HCT116 (cell line): ENCODE data around the gene HOMER2. TPM values are rescaled to one million over a fixed set of nuclear protein-coding genes. Genes with fewer than 3 reads are reported as not detected.

Source experiments
- ATAC-seq: fragments of 200-7000 bp; cut with Tn5 transposase; 2 replicates; pipeline ENCODE4 v1.9.1; 2020; ENCODE audit warnings: mild to moderate bottlenecking, moderate library complexity
- BruUV-seq: library from RNA; stranded (reverse); fragments of 400-500 nt; replicated peaks from 2 replicates; lab custom pipeline; 2021; lab: Mats Ljungman, UMichigan
- CTCF ChIA-PET: fragments of 300-600 bp; sonication (Branson Sonifier 250); formaldehyde crosslinking; loops from one replicate; lab custom pipeline; 2021; ENCODE audit warnings: antibody characterized with exemption; lab: Charles Lee
- POLR2A ChIA-PET: fragments of 300-600, 350-600 bp; sonication (Branson Sonifier 250); formaldehyde crosslinking; loops from one replicate; lab custom pipeline; 2021; ENCODE audit warnings: antibody characterized with exemption; lab: Charles Lee
- RAD21 ChIA-PET, 2 experiments: fragments of 300-600 bp; sonication (Branson Sonifier 250); formaldehyde crosslinking; loops; one replicate each; lab custom pipeline; 2023; ENCODE audit warnings: low total read pairs in 2 of 2; ENCODE audit not compliant: uncharacterized antibody in 2 of 2, unreplicated experiment in 2 of 2, low non-redundant PET in 1 of 2; lab: Charles Lee
- DNase-seq: peaks from one replicate; pipeline ENCODE4 v3.0.0-alpha.2; 2010; ENCODE audit warnings: low read depth, low spot score
- H2AFZ ChIP-seq: fragments of 200-600 bp; shearing (Covaris generic), sonication (generic); 2 replicates; pipeline ENCODE4 v1.6.1; 2017; ENCODE audit warnings: low read depth, mixed run types, mixed read lengths, antibody characterized with exemption, low read length; ENCODE audit not compliant: poor library complexity, severe bottlenecking
- H3K27ac ChIP-seq: 2 replicates; pipeline ENCODE4 v1.5.1; 2012; ENCODE audit warnings: low read depth, low read length
- H3K27me3 ChIP-seq: fragments of 200-600 bp; sonication (generic); 2 replicates; pipeline ENCODE4 v1.6.1; 2016; ENCODE audit warnings: mixed run types, low read length, mixed read lengths; ENCODE audit not compliant: insufficient read depth
- H3K36me3 ChIP-seq, 2 experiments: fragments of 200-500 bp in 1 of 2; fragments of 200-600 bp in 1 of 2; sonication (Bioruptor generic) in 1 of 2; sonication (generic) in 1 of 2; 2 replicates each; pipeline versions ENCODE4 v1.5.1 to v1.6.1; 2014 to 2016; ENCODE audit warnings: low read length in 2 of 2, inconsistent platforms in 1 of 2, mixed read lengths in 1 of 2, mixed run types in 1 of 2; ENCODE audit not compliant: insufficient read depth in 2 of 2, control insufficient read depth in 1 of 2
- H3K4me1 ChIP-seq, 2 experiments: fragments of 200-600 bp in 1 of 2; sonication (generic) in 1 of 2; 2 replicates each; pipeline versions ENCODE4 v1.5.1 to v1.6.1; 2012 to 2017; ENCODE audit warnings: low read length in 2 of 2, inconsistent platforms in 1 of 2, mild to moderate bottlenecking in 1 of 2, mixed read lengths in 1 of 2, mixed run types in 1 of 2, moderate library complexity in 1 of 2; ENCODE audit not compliant: insufficient read depth in 2 of 2, control insufficient read depth in 1 of 2
- H3K4me2 ChIP-seq: fragments of 200-600 bp; sonication (generic); 2 replicates; pipeline ENCODE4 v1.6.1; 2017; ENCODE audit warnings: mixed run types, low read length, mixed read lengths
- H3K4me3 ChIP-seq, 2 experiments: fragments of 200-600 bp in 1 of 2; sonication (generic) in 1 of 2; replicated peaks in 1 of 2; 2 replicates each; pipeline ENCODE4 v1.5.1; 2011 to 2016; ENCODE audit warnings: low read length in 2 of 2, control low read depth in 1 of 2, low read depth in 1 of 2, mild to moderate bottlenecking in 1 of 2, mixed read lengths in 1 of 2, mixed run types in 1 of 2
- H3K79me2 ChIP-seq: fragments of 200-600 bp; sonication (generic); 2 replicates; pipeline ENCODE4 v1.6.1; 2017; ENCODE audit warnings: mild to moderate bottlenecking, mixed run types, low read length, moderate library complexity, mixed read lengths; ENCODE audit not compliant: insufficient read depth
- H3K9ac ChIP-seq: fragments of 200-600 bp; sonication (generic); 2 replicates; pipeline ENCODE4 v1.6.1; 2016; ENCODE audit warnings: low read length, mixed read lengths
- H3K9me2 ChIP-seq: fragments of 200-600 bp; sonication (generic), shearing (Covaris generic); 2 replicates; pipeline ENCODE4 v1.6.1; 2017; ENCODE audit warnings: mixed run types, mild to moderate bottlenecking, moderate library complexity; ENCODE audit not compliant: insufficient read depth
- H3K9me3 ChIP-seq, 2 experiments: fragments of 200-500 bp in 1 of 2; fragments of 200-600 bp in 1 of 2; sonication (Bioruptor generic) in 1 of 2; sonication (generic) in 1 of 2; 2 replicates each; pipeline ENCODE4 v1.6.1; 2014 to 2017; ENCODE audit warnings: low read length in 2 of 2, mixed read lengths in 2 of 2, inconsistent platforms in 1 of 2, low read depth in 1 of 2, mild to moderate bottlenecking in 1 of 2, mixed run types in 1 of 2, moderate library complexity in 1 of 2; ENCODE audit not compliant: control insufficient read depth in 1 of 2, insufficient read depth in 1 of 2
- H4K20me1 ChIP-seq: fragments of 200-600 bp; sonication (generic), shearing (Covaris generic); 2 replicates; pipeline ENCODE4 v1.6.1; 2017; ENCODE audit warnings: mixed run types, mild to moderate bottlenecking, moderate library complexity; ENCODE audit not compliant: insufficient read depth
- CEBPB ChIP-seq: IDR thresholded peaks from 2 replicates; pipeline ENCODE4 v1.6.1; 2012; ENCODE audit warnings: low read depth
- FOSL1 ChIP-seq: IDR thresholded peaks from 2 replicates; pipeline ENCODE4 v1.6.1; 2012; ENCODE audit warnings: low read depth
- JUND ChIP-seq: IDR thresholded peaks from 2 replicates; pipeline ENCODE4 v1.6.1; 2012
- POLR2A ChIP-seq: IDR thresholded peaks from 2 replicates; pipeline ENCODE4 v1.7.0; 2011; ENCODE audit warnings: borderline replicate concordance; ENCODE audit not compliant: insufficient read depth, insufficient read length; ENCODE audit errors: extremely low read depth
- POLR2AphosphoS5 ChIP-seq: IDR thresholded peaks from 2 replicates; pipeline ENCODE4 v1.6.1; 2011; ENCODE audit warnings: mild to moderate bottlenecking, low read depth, low read length, moderate library complexity
- RAD21 ChIP-seq: IDR thresholded peaks from 2 replicates; pipeline ENCODE4 v1.6.1; 2012; ENCODE audit warnings: low read depth, mild to moderate bottlenecking
- ZFX ChIP-seq: fragments of 450-650 bp; IDR thresholded peaks from 2 replicates; pipeline ENCODE4 v1.6.1; 2017
- ZNF274 ChIP-seq: fragments of 200-500 bp; sonication (Bioruptor generic); IDR thresholded peaks from 2 replicates; pipeline ENCODE4 v1.6.1; 2014; ENCODE audit warnings: mild to moderate bottlenecking, low read depth, low read length, inconsistent platforms
- intact Hi-C: fragments of 100-400 bp; cut with micrococcal nuclease; formaldehyde crosslinking; loops from 2 replicates; pipeline ENCODE4 v1.10.0; 2022
- total RNA-seq: library from RNA; stranded (reverse); gene quantifications from one replicate; pipeline ENCODE4 v1.2.1, GENCODE V29; 2021; ENCODE audit not compliant: unreplicated experiment
- TF ChIP-seq, protein P1 (sequence below): IDR thresholded peaks from 2 replicates; pipeline ENCODE4 v1.6.1; 2012
- TF ChIP-seq, protein P2 (sequence below): IDR thresholded peaks from 2 replicates; pipeline ENCODE4 v1.6.1; 2012; ENCODE audit warnings: low read depth
- TF ChIP-seq, protein P3 (sequence below), 3 experiments: fragments of 200-600 bp in 1 of 3; sonication (generic) in 1 of 3; IDR thresholded peaks in 2 of 3; conservative IDR thresholded peaks in 1 of 3; 2 replicates each; pipeline ENCODE4 v1.5.1; 2012 to 2017; ENCODE audit warnings: low read depth in 2 of 3, low read length in 2 of 3, antibody characterized with exemption in 1 of 3, borderline replicate concordance in 1 of 3, control low read depth in 1 of 3, mild to moderate bottlenecking in 1 of 3, mixed read lengths in 1 of 3, mixed run types in 1 of 3, moderate library complexity in 1 of 3; ENCODE audit not compliant: insufficient read depth in 1 of 3

The HOMER2 gene
- total RNA-seq, 1 experiment from 2014 or later: 3.9 TPM

DNA sequence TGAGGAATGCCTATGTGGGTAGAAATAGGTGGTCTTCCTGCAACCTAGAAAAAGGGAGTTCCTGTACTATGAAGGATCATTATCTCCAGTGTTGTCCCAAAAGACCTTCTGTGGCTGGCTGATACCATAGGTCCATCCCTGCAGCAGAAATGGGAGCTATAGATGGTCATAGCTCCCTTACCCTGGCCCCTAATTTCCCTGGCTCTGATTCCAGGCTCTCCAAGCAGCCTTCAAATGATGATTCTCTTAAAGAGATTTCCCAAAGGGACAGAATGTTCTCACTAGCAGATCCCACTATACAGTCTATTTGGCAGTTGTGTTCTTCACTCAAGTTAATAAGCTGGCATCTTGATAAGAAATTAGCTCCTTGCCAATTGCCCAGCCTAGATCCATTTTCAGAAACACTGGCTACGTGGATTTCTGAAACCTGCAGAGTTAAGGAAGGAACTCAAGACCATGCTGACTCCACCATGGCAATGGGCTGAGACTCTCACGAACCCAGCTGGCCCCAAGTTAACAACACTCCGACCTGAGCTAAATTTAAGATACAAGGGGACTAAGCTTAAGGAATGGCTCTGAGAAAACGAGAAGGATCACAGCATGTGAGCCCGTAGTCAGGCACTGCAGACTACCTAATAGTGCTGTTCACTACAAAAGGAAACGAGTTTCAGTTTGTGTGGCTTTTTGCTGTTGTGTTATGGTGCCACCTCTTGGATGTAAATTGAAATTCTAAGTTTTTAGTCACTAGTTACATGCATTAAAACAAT is 47.6 kb upstream of the HOMER2 start:
- H3K9me2 ChIP-seq: no peaks in the 10 kb centered on the region
- ChIA-PET RAD21 (no interaction called here), POLR2A (no interaction called here)
- no peaks in the 10 kb centered on the region for H4K20me1 ChIP-seq
- no peak overlapping the region for H3K4me3 ChIP-seq
- peaks cover 0 to 6% of the 10 kb centered on the region in 2 experiments; a peak in 2 of 4 replicates for H3K36me3 ChIP-seq
- DNase-seq: no peak
- no peak overlapping the region for H2AFZ ChIP-seq
- TF ChIP-seq POLR2AphosphoS5 (no peak), ZNF274 (no peak), POLR2A (no peak), RAD21 (peak; percentile 87), JUND (no peak), CEBPB (no peak), ZFX (no peak), FOSL1 (no peak)
- TF ChIP-seq, protein P1, sequence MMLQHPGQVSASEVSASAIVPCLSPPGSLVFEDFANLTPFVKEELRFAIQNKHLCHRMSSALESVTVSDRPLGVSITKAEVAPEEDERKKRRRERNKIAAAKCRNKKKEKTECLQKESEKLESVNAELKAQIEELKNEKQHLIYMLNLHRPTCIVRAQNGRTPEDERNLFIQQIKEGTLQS: no peak
- TF ChIP-seq, protein P2, sequence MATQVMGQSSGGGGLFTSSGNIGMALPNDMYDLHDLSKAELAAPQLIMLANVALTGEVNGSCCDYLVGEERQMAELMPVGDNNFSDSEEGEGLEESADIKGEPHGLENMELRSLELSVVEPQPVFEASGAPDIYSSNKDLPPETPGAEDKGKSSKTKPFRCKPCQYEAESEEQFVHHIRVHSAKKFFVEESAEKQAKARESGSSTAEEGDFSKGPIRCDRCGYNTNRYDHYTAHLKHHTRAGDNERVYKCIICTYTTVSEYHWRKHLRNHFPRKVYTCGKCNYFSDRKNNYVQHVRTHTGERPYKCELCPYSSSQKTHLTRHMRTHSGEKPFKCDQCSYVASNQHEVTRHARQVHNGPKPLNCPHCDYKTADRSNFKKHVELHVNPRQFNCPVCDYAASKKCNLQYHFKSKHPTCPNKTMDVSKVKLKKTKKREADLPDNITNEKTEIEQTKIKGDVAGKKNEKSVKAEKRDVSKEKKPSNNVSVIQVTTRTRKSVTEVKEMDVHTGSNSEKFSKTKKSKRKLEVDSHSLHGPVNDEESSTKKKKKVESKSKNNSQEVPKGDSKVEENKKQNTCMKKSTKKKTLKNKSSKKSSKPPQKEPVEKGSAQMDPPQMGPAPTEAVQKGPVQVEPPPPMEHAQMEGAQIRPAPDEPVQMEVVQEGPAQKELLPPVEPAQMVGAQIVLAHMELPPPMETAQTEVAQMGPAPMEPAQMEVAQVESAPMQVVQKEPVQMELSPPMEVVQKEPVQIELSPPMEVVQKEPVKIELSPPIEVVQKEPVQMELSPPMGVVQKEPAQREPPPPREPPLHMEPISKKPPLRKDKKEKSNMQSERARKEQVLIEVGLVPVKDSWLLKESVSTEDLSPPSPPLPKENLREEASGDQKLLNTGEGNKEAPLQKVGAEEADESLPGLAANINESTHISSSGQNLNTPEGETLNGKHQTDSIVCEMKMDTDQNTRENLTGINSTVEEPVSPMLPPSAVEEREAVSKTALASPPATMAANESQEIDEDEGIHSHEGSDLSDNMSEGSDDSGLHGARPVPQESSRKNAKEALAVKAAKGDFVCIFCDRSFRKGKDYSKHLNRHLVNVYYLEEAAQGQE: no peak
- TF ChIP-seq, protein P3, sequence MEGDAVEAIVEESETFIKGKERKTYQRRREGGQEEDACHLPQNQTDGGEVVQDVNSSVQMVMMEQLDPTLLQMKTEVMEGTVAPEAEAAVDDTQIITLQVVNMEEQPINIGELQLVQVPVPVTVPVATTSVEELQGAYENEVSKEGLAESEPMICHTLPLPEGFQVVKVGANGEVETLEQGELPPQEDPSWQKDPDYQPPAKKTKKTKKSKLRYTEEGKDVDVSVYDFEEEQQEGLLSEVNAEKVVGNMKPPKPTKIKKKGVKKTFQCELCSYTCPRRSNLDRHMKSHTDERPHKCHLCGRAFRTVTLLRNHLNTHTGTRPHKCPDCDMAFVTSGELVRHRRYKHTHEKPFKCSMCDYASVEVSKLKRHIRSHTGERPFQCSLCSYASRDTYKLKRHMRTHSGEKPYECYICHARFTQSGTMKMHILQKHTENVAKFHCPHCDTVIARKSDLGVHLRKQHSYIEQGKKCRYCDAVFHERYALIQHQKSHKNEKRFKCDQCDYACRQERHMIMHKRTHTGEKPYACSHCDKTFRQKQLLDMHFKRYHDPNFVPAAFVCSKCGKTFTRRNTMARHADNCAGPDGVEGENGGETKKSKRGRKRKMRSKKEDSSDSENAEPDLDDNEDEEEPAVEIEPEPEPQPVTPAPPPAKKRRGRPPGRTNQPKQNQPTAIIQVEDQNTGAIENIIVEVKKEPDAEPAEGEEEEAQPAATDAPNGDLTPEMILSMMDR (IDR thresholded peaks at IDR 0.05 in 2 of 3, conservative IDR thresholded peaks at IDR 0.05 in 1 of 3; ENCODE audit: borderline replicate concordance in 1 of 3, insufficient read depth in 1 of 3, low read depth in 2 of 3, low read length in 2 of 3): peak; percentile 39 to 78 (median 64); a peak in 5 of 6 replicates
- TF ChIP-seq, all 23 proteins: peak for 2
- CTCF ChIA-PET: interaction anchor here (1.0 to 1.8 kb wide), 4 partner anchors 11 to 469 kb away, joined by 3 to 10 read pairs (median 6); partner anchors contain the start of gene C15orf40
- no peaks in the 10 kb centered on the region for H3K27me3 ChIP-seq
- H3K4me2 ChIP-seq: peak overlapping the region; percentile 13; the same call in 1 of the 2 replicates
- BruUV-seq: no TSS peak
- intact Hi-C loops: loop anchor here (2.0 to 10.0 kb wide), 2 partner anchors 151 to 465 kb away; no protein-coding TSS in a partner anchor
- no peaks in the 10 kb centered on the region for H3K9me3 ChIP-seq
- no peaks in the 10 kb centered on the region for H3K79me2 ChIP-seq
- peak; percentile 79 for ATAC-seq
- no peak overlapping the region for H3K27ac ChIP-seq
- peaks cover 0 to 3% of the 10 kb centered on the region in 2 experiments; a peak in 1 of 4 replicates for H3K4me1 ChIP-seq
- H3K9ac ChIP-seq: no peak overlapping the region
